ENCODE results near the gene ERC1.

Gene ERC1

DNA sequence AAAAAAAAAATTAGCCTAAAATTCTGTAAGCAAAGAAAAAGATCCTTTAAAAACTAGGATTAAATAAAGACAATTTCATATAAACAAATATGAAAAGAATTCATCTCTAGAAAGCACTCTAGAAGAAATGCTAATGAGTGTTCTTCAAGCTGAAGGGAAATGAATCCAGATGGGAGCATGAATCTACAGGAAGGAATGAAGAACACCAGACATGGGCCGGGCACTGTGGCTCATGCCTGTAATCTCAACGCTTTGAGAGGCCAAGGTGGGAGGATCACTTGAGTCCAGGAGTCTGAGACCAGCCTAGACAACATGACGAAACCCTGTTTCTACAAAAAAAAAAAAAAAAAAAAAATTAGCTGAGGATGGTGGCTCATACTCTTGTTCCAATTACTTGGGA lies 306.2 kb downstream of the ERC1 start:
- POLR2A ChIA-PET = no interaction called here
- TF ChIP-seq, protein P1, sequence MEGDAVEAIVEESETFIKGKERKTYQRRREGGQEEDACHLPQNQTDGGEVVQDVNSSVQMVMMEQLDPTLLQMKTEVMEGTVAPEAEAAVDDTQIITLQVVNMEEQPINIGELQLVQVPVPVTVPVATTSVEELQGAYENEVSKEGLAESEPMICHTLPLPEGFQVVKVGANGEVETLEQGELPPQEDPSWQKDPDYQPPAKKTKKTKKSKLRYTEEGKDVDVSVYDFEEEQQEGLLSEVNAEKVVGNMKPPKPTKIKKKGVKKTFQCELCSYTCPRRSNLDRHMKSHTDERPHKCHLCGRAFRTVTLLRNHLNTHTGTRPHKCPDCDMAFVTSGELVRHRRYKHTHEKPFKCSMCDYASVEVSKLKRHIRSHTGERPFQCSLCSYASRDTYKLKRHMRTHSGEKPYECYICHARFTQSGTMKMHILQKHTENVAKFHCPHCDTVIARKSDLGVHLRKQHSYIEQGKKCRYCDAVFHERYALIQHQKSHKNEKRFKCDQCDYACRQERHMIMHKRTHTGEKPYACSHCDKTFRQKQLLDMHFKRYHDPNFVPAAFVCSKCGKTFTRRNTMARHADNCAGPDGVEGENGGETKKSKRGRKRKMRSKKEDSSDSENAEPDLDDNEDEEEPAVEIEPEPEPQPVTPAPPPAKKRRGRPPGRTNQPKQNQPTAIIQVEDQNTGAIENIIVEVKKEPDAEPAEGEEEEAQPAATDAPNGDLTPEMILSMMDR (IDR thresholded peaks at IDR 0.05; ENCODE audit: insufficient read depth, low read length, missing control alignments) = no peak
- CTCF ChIA-PET = interaction anchor here (1.4 to 1.6 kb wide), 2 partner anchors 179 to 286 kb away, joined by 3 to 4 read pairs; no protein-coding TSS in a partner anchor

DNA sequence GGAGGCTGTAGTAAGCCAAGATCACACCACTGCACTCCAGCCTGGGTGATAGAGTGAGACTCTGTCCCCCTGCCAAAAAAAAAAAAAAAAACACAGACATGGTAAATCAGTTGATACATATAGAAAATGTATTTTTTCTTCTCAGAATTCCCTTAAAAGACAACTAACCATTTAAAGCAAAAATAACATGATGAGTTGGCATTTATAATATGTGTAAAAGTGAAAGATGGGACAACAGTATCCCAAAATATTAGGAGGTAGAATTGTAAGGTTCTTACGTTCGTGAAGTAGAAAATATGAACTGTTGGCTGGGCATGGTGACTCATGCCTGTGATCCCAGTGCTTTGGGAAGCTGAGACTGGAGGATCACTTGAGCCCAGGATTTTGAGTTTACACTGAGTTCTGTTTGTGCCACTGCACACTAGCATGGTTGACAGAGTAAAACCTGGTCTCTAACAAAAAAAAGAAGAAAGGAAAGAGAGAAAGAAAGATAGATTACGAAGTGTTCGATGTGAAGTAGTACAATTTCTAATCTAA lies 306.7 kb downstream of the ERC1 start:
- TF ChIP-seq, protein P1 (IDR thresholded peaks at IDR 0.05; ENCODE audit: insufficient read depth, low read length, missing control alignments) = no peak
- POLR2A ChIA-PET = no interaction called here

More for the DNA sequence above, 306.2 kb downstream of the ERC1 start:
- H3K4me3 ChIP-seq (ENCODE audit: low read depth, low read length) = no peak overlapping the region
- DNase-seq (ENCODE audit: low read depth, low spot score) = peak; percentile 16

DNA sequence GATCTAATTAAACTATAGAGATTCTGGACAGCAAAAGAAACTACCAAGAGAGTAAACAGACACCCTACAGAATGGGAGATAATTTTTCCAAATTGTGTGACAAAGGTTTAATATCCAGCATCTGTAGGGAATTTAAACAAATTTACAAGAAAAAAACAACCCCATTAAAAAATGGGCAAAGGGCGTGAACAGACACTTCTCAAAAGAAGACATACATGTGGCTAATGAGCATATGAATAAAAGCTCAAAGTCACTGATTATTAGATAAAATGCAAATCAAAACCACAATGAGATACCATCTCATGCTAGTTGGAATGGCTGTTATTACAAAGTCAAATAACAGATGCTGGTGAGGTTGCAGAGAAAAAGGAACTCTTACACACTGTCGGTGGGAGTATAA lies 309.4 kb downstream of the ERC1 start:
- no peak for DNase-seq (ENCODE audit: low read depth, low spot score)
- ChIA-PET CTCF (interaction anchor here (0.7 to 0.9 kb wide), 3 partner anchors 8 to 144 kb away, joined by 3 read pairs; no protein-coding TSS in a partner anchor), POLR2A (no interaction called here)
- TF ChIP-seq, protein P1 (IDR thresholded peaks at IDR 0.05; ENCODE audit: insufficient read depth, low read length, missing control alignments) = no peak
- H3K4me3 ChIP-seq (ENCODE audit: low read depth, low read length) = no peak overlapping the region

More for the DNA sequence above, 306.7 kb downstream of the ERC1 start:
- CTCF ChIA-PET = interaction anchor here (1.4 to 1.6 kb wide), 2 partner anchors 180 to 285 kb away, joined by 3 to 4 read pairs; no protein-coding TSS in a partner anchor
- H3K4me3 ChIP-seq (ENCODE audit: low read depth, low read length) = no peak overlapping the region
- no peak for DNase-seq (ENCODE audit: low read depth, low spot score)

DNA sequence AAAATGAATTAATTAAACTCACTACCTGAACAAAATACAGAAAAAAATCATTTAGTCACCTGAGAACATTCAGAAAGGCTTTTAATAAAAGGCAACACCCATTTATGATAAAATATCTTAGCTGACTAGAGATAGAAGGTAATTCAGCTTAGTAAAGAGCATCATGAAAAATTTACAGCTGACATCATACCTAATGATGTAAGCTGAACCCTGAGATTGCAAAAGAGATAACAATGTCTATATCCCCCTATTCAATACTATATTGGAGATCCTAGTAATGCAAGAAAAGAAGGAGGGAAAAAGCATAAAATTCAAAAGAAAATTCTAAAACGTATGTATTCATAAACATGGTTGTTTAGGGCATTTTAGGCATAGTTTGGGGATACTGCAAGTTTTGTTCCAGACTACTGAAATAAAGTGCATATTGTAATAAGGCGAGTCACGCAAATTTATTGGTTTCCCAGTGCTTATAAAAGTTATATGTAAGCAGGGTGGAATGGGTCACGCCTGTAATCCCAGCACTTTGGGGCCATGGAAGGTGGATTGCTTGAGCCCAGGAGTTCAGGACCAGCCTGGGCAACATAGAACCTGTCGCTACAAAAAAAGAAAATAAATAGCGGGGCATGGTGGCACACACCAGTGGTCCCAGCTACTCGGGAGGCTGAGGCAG lies 311.3 kb downstream of the ERC1 start:
- ChIA-PET POLR2A (no interaction called here), CTCF (interaction anchor here (1.7 kb wide), 1 partner anchor 281 kb away, joined by 6 read pairs; no protein-coding TSS in a partner anchor)
- H3K4me3 ChIP-seq (ENCODE audit: low read depth, low read length) = no peak overlapping the region
- no peak for DNase-seq (ENCODE audit: low read depth, low spot score)
- TF ChIP-seq, protein P1 (IDR thresholded peaks at IDR 0.05; ENCODE audit: insufficient read depth, low read length, missing control alignments) = no peak

DNA sequence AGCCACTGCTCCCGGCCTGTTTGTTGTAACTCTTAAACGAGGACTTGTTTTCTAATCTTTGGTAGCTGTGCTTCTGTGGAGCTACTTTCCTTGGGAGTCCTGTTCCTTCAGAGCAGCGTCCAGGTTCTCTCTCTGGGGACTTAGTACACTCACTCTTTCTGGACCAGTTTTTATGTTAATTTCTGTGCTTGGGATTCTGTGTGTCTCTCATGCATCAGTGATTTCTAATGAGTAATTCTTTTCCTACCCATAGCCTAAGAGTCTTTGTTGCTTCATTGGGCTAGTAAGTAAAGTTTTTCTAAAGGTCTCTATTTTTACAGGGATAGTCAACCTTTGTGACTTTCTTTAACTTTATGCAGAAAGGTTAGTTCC lies 314.0 kb downstream of the ERC1 start:
- no peak for DNase-seq (ENCODE audit: low read depth, low spot score)
- no peak overlapping the region for H3K4me3 ChIP-seq (ENCODE audit: low read depth, low read length)
- ChIA-PET CTCF (interaction anchor here (1.4 to 1.9 kb wide), 2 partner anchors 13 to 278 kb away, joined by 4 to 5 read pairs; no protein-coding TSS in a partner anchor), POLR2A (no interaction called here)
- TF ChIP-seq, protein P1 (IDR thresholded peaks at IDR 0.05; ENCODE audit: insufficient read depth, low read length, missing control alignments) = no peak

DNA sequence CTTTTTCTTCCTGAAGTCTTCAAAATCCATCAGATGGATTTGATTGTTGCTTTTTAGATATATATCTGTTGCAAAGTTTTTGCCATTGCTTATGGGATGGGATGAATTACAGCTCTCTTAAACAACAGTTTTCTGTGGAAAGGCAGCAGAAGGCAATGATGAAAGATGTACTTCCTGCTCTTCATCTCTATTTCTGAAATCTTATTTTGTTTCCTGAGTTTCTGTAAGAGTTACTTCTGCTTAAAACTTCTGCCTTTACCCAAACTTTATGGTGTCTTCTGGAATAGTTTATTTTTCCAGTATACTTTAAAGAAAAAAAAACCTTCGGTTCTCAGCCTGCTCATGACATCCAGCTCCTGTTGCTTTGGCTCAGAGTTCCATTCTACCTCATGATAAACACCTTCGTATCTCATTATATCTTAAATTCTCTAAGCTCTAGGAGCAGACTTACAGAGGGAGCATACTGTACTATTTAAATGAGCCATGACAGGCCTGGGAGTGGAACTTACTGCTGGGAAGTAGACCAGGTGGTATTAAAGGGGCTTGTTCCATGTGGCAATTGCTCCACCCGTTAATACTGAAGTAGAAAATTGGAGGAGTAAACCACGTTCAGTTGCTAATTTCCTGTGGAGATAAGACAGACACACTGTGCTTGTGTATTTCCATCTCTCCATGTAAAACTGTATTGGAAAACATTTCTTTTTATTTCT lies 314.9 kb downstream of the ERC1 start:
- ChIA-PET POLR2A (no interaction called here), CTCF (interaction anchor here (1.4 to 1.9 kb wide), 3 partner anchors 12 to 277 kb away, joined by 3 to 5 read pairs (median 4); no protein-coding TSS in a partner anchor)
- no peak for DNase-seq (ENCODE audit: low read depth, low spot score)
- no peak overlapping the region for H3K4me3 ChIP-seq (ENCODE audit: low read depth, low read length)
- TF ChIP-seq, protein P1 (IDR thresholded peaks at IDR 0.05; ENCODE audit: insufficient read depth, low read length, missing control alignments) = no peak
